ENCODE results near the gene SLC10A3.

- TF ChIP-seq, protein P1, sequence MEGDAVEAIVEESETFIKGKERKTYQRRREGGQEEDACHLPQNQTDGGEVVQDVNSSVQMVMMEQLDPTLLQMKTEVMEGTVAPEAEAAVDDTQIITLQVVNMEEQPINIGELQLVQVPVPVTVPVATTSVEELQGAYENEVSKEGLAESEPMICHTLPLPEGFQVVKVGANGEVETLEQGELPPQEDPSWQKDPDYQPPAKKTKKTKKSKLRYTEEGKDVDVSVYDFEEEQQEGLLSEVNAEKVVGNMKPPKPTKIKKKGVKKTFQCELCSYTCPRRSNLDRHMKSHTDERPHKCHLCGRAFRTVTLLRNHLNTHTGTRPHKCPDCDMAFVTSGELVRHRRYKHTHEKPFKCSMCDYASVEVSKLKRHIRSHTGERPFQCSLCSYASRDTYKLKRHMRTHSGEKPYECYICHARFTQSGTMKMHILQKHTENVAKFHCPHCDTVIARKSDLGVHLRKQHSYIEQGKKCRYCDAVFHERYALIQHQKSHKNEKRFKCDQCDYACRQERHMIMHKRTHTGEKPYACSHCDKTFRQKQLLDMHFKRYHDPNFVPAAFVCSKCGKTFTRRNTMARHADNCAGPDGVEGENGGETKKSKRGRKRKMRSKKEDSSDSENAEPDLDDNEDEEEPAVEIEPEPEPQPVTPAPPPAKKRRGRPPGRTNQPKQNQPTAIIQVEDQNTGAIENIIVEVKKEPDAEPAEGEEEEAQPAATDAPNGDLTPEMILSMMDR (conservative IDR thresholded peaks at IDR 0.05), result no peak
- TF ChIP-seq EZH2 (IDR thresholded peaks at IDR 0.05; ENCODE audit: low read depth), result no peak
Observed at GRCh38 chrX:154502098-154502497, 11.7 kb upstream of the SLC10A3 start.
